ENCODE data around the gene PTGDS.

PTGDS gene

GRCh38 chr9:136960212-136960937, 16.9 kb upstream of the PTGDS start:
- no peak overlapping the region for H3K4me3 ChIP-seq (ENCODE audit: low read length)
- no peaks in the 10 kb centered on the region for H3K36me3 ChIP-seq (replicated peaks; ENCODE audit: low read depth, low read length)
- H3K9me3 ChIP-seq (ENCODE audit: insufficient read depth, low read length), result no peaks in the 10 kb centered on the region
- no peak overlapping the region for H3K9ac ChIP-seq (ENCODE audit: low read length)
- no peaks in the 10 kb centered on the region for H3K4me1 ChIP-seq (ENCODE audit: low read length)
- no peak overlapping the region for H3K4me2 ChIP-seq (ENCODE audit: low read length)
- no peak overlapping the region for H2AFZ ChIP-seq (ENCODE audit: low read depth, low read length)
- no peaks in the 10 kb centered on the region for H3K79me2 ChIP-seq (ENCODE audit: low read length)
- no peak overlapping the region for H3K27ac ChIP-seq (ENCODE audit: low read length)
- no peak for TF ChIP-seq EZH2phosphoT487 (IDR thresholded peaks at IDR 0.05; ENCODE audit: low read depth)
- TF ChIP-seq CTCF (IDR thresholded peaks at IDR 0.05; ENCODE audit: low read depth, low read length), result no peak
- no peaks in the 10 kb centered on the region for H3K27me3 ChIP-seq (ENCODE audit: low read depth, low read length)
- no peaks in the 10 kb centered on the region for H4K20me1 ChIP-seq (ENCODE audit: insufficient read depth, low read length)

GRCh38 chr9:136960938-136961275, 16.4 kb upstream of the PTGDS start:
- Histone ChIP-seq H3K79me2 (ENCODE audit: low read length) (no peaks in the 10 kb centered on the region), H3K9me3 (ENCODE audit: insufficient read depth, low read length) (no peaks in the 10 kb centered on the region), H3K4me1 (ENCODE audit: low read length) (no peaks in the 10 kb centered on the region), H3K4me2 (ENCODE audit: low read length) (no peak overlapping the region), H4K20me1 (ENCODE audit: insufficient read depth, low read length) (no peaks in the 10 kb centered on the region), H3K36me3 (replicated peaks; ENCODE audit: low read depth, low read length) (no peaks in the 10 kb centered on the region), H3K27ac (ENCODE audit: low read length) (no peak overlapping the region), H2AFZ (ENCODE audit: low read depth, low read length) (no peak overlapping the region), H3K27me3 (ENCODE audit: low read depth, low read length) (no peaks in the 10 kb centered on the region), H3K9ac (ENCODE audit: low read length) (no peak overlapping the region), H3K4me3 (ENCODE audit: low read length) (no peak overlapping the region)
- no peak for TF ChIP-seq CTCF (IDR thresholded peaks at IDR 0.05; ENCODE audit: low read depth, low read length)
- TF ChIP-seq EZH2phosphoT487 (IDR thresholded peaks at IDR 0.05; ENCODE audit: low read depth), result no peak

GRCh38 chr9:136961279-136962065, 15.8 kb upstream of the PTGDS start:
- no peak overlapping the region for H3K9ac ChIP-seq (ENCODE audit: low read length)
- no peak overlapping the region for H3K27ac ChIP-seq (ENCODE audit: low read length)
- TF ChIP-seq EZH2phosphoT487 (IDR thresholded peaks at IDR 0.05; ENCODE audit: low read depth), result no peak
- no peak for TF ChIP-seq CTCF (IDR thresholded peaks at IDR 0.05; ENCODE audit: low read depth, low read length)
- H2AFZ ChIP-seq (ENCODE audit: low read depth, low read length), result no peak overlapping the region
- H3K4me1 ChIP-seq (ENCODE audit: low read length), result no peaks in the 10 kb centered on the region
- no peak overlapping the region for H3K4me3 ChIP-seq (ENCODE audit: low read length)
- H3K27me3 ChIP-seq (ENCODE audit: low read depth, low read length), result no peaks in the 10 kb centered on the region
- H4K20me1 ChIP-seq (ENCODE audit: insufficient read depth, low read length), result no peaks in the 10 kb centered on the region
- H3K79me2 ChIP-seq (ENCODE audit: low read length), result no peaks in the 10 kb centered on the region
- no peak overlapping the region for H3K4me2 ChIP-seq (ENCODE audit: low read length)
- H3K9me3 ChIP-seq (ENCODE audit: insufficient read depth, low read length), result no peaks in the 10 kb centered on the region
- no peaks in the 10 kb centered on the region for H3K36me3 ChIP-seq (replicated peaks; ENCODE audit: low read depth, low read length)

- no peak overlapping the region for H3K4me2 ChIP-seq (ENCODE audit: low read length)
- H3K36me3 ChIP-seq (replicated peaks; ENCODE audit: low read depth, low read length), result no peaks in the 10 kb centered on the region
- no peak overlapping the region for H3K9ac ChIP-seq (ENCODE audit: low read length)
- no peaks in the 10 kb centered on the region for H3K27me3 ChIP-seq (ENCODE audit: low read depth, low read length)
- H3K79me2 ChIP-seq (ENCODE audit: low read length), result no peaks in the 10 kb centered on the region
- H3K4me1 ChIP-seq (ENCODE audit: low read length), result no peaks in the 10 kb centered on the region
- no peak overlapping the region for H3K4me3 ChIP-seq (ENCODE audit: low read length)
- TF ChIP-seq EZH2phosphoT487 (IDR thresholded peaks at IDR 0.05; ENCODE audit: low read depth) (no peak), CTCF (IDR thresholded peaks at IDR 0.05; ENCODE audit: low read depth, low read length) (no peak)
- H3K27ac ChIP-seq (ENCODE audit: low read length), result no peak overlapping the region
- no peaks in the 10 kb centered on the region for H3K9me3 ChIP-seq (ENCODE audit: insufficient read depth, low read length)
- no peaks in the 10 kb centered on the region for H4K20me1 ChIP-seq (ENCODE audit: insufficient read depth, low read length)
- no peak overlapping the region for H2AFZ ChIP-seq (ENCODE audit: low read depth, low read length)
Measured at GRCh38 chr9:136962163-136962562, 15.1 kb upstream of the PTGDS start.

All from OCI-LY3 (cell line).